ENCODE results near the gene TTC1.
A peak's percentile ranks its signal among the peaks of the same experiment; 100 is the strongest.
"Not testable (repeated sequence)": the region's sequence is repeated elsewhere in the genome, so short reads cannot be mapped to it uniquely, and the experiment has no call there.

The TTC1 gene

GRCh38 chr5:160008877-160009590, at the start of gene TTC1:
Gene TTC1, plus strand, starts transcription at chr5:160009139. Its CDS starts 1,390 bp downstream, at chr5:160010529.
- peak; percentile 52 for DNase-seq (ENCODE audit: low spot score)

GRCh38 chr5:159961176-159962160, 47.5 kb upstream of the TTC1 start:
- no peak for DNase-seq (ENCODE audit: low spot score)

DNA sequence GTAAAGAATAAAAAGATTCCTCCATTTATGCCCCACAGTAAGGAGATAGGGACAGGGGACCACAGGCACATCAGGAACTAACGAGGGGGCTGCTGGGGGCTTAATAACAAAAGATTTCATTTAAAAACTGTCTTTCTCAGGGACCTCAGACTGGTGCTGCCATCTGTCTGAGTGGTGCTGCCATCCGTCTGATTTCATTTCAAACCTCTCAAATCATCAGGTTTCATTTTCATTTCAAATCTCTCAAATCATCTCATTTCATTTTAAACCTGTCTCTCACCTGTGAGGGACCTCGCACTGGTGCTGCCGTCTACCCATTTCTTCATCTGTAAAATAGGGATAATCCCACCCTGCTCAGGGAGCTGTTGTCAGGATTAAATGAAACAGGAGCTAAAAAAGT, 46.7 kb upstream of the TTC1 start:
- DNase-seq (ENCODE audit: low spot score) = no peak

DNA sequence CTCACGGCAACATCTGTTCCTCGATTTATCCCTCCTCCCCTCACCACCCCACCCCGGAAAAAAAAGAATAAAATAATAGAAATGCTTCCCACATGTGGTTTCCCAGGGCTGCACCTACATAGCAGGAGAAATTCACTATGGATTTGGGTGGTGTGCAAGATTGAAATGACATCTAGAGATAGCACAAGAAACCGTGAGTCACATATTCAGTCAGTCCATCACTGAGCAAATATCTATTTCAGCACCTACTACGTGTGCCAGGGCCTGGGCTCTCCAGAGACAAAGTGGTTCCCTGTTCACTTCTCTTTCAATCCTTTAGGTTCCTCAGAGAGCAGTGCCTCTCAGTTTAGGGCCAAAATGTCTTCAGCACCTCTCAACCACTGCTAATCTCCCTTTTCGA, 45.0 kb upstream of the TTC1 start:
- DNase-seq (ENCODE audit: low spot score) = no peak

DNA sequence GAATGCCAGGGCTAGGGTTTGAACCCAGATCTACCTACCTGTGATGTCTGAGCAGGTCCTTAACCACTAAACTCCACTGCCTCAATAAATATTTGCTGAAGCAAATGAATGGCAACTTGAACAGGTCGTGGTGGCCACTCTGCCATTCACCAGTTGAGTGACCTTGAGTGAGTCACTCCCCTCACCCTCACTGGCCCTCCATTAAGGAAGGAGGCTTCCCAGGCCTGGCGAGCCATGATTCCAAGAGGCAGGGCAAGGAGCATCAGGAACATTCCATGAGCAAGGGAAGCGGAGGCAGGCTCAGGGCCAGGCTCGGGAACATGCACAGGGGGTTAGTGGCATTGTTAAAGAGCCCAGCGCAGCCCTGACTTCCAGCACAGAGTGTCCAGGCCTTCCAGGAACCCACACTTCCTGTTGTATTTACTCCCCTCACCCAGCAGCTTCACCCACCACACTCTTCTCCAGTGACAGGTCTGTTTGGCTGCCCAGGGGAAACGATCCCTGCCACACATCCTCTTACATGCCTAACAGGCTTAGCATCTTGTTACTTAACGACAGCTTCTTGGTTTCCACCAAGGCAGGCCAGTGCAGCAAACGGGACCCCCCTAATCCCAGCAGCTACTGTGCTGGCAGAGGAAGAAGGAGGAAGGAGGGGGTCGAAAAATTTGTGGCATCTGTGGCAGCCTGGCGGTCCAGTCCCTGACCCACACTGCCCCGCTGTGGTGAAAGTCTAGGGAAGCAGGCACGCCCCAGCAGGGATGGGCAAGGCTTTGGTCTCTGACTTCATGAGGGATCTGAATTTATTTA, 43.7 kb upstream of the TTC1 start:
- DNase-seq (ENCODE audit: low spot score) = no peak

- not testable (repeated sequence) for DNase-seq (ENCODE audit: low spot score)
These were observed 43.2 kb upstream of the TTC1 start for GRCh38 chr5:159965838-159966128.

DNA sequence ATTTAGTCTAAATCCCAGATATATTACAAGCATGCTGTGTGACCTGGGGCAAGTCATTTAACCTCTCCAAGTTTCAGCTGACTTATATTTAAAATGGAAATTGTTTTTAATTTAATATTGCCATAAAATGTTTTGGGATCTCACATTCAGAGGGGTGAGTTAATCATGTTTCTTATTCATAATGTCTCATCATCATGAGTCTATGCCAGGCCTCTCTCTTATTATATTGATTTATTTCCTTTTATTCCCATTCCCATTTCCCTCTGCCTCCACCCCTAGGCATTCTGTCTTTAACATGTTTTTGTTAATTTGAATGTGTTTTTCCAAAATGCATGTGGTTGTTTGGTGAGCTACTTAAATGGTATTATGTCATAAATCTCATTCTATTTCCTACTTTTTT, 39.0 kb upstream of the TTC1 start:
- DNase-seq (ENCODE audit: low spot score) = no peak

DNA sequence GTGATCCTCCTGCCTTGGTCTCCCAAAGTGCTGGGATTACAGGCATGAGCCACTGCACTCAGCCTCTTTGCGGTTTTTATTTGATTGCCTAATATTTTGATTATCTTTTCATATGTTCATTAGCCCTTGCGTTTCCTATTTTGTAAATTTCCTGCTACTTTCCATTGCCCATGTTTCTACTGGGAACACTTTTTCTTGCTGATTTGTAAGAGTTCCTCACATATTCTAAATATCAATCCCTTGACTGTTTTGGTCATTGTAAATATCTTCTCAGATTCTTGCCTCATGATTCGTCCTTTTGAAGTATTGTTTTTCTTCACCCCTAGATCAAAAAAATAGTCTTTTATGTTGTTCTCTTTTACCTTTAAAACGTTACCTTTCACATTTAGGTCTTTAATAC, 37.9 kb upstream of the TTC1 start:
- no peak for DNase-seq (ENCODE audit: low spot score)

DNA sequence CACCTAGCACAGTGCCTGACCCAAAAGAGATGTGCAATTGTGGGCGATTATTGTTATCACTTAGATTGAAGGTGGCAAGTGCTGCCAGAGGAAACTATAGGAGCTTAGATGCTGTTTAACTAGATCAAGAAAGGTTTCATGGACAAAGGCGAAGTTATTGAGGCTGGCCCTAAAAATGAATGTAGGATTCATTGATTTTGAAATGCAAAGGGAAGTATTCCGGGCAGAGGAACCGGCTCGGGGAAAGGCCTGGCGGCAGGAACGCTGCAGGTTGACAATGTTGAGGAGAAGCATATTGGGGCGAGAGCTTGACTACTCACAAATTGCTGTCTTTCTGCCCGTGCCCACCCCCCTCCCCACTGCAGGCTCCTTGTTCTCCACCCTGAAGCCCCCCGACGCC, 37.4 kb upstream of the TTC1 start:
- no peak for DNase-seq (ENCODE audit: low spot score)

- no peak for DNase-seq (ENCODE audit: low spot score)
These were observed 36.9 kb upstream of the TTC1 start for GRCh38 chr5:159971931-159972461.

DNA sequence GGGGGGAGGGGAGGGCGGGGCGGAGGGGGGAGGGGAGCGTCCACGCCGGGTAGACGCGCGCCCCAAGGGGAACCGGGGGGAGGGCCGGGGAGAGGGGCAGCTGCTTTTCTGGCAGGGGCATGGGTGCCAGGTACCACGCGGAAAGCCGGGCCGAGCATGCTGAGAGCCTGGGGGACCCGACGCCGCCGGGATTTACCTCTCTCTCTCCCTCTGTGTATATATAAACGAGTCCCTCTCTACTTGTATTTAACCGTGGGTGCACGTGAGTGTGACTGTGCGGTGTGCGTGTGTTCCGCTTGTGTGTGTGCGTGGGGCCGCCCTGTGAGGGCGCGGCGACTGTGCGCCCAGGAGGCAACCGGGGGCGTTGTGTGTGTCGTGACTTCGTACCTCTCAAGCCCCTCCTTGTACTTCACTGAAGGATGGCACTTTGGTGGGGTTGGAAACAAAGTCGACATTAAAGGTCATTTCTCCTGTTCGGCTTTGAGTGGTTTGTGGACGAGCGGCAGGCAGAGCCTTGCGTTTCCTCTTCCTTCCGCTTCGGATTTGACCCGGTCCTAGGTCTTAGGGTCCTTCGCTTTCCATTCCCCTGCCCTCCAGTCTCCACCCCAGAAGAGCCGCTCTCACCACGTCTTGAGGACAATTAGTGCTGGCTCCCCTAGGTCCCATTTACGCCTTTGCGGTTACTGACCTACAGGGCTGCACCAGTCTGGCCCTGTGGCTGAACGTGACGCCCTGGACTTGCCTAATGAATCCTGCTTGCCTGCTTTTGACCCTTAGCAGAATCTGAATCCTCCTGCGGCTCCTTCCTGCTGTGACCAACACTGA, 36.2 kb upstream of the TTC1 start:
- no peak for DNase-seq (ENCODE audit: low spot score)

GRCh38 chr5:159975462-159976019, 33.4 kb upstream of the TTC1 start:
- DNase-seq (ENCODE audit: low spot score) = no peak

DNA sequence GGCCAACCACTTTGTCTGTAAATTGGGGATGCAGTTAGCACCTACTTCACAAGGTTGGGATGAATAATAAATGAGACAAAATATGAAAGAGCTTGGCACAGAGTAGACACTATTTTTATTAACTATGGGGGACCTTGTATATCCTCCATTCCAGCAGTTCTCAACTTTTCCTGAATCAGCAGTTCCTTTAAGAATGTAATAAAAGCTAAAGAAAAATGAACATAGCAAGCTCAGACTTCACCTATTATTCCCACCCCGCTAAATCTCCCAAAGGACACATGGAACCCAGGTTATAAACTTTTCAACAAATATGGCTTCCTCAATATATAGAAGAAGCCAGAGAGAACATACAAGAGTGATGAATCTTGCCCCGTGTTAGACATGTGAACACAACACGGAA, 32.0 kb upstream of the TTC1 start:
- no peak for DNase-seq (ENCODE audit: low spot score)

GRCh38 chr5:159978358-159978757, 30.6 kb upstream of the TTC1 start:
- DNase-seq (ENCODE audit: low spot score) = no peak

DNA sequence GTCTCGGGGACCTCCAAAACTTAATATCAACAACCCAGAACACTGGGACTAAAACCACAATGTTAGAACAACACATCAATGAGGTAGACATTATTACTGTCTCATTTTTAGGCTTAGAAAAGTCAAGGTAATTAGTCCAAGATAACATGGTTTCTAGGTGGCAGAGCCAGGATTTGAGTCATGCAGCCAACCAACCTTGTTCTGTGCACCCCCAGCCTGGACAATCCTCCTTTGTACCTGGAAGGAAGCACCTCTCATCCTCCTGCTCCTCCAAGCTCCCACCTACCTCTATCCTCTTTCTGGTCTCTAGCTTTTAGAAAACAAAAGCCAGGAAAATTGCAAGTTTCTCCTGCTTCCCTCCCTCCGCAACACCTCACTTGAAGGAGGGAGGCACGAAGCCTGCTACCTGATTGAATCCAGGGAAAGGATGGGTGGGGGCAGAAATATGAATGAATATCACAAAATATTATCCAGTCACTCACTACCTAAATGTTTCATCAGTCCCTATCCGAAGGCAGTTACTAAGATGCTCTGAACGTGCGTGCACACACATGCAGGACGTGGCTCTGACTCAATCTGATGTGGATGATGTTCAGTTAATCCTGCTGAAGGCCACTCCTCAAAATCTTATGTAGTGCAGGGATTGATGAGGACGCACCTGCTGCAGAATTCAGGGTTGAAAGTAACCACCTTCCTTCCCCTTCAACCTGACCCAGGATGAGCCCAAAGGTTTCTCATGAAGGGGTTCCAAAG, 26.3 kb upstream of the TTC1 start:
- DNase-seq (ENCODE audit: low spot score) = no peak

DNA sequence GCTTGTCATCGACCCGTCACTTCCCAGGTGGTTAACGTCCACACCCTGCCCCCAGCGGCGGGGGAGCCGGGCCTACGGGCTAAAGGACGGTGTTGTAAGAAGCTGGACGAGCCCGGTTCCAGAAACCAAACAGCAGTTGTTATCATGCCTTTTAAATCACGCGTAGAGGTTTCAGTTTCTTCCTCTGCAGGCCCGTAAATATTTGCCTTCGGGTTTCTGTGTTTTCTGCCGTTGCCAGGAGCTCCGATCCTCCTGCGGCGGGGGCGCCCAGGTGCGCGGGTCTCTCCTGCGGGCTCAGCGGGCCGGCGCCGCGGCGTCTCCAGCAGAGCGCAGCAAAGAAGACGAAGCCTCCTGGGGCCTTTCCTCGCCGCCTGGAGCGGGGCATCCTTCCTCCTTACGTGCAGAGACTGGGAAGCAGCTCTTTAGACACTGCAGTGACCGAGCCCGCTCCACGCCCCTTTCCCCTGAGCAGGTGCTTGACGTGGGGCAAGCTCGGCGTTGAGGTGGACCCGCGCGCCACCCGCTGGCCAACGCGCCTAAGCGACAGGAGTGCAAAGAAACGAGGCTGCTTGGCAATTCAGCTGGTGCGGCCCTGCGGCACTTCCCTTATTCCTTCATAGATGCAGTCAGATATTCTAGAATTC, 21.8 kb upstream of the TTC1 start:
- peak; percentile 75 for DNase-seq (ENCODE audit: low spot score)

DNA sequence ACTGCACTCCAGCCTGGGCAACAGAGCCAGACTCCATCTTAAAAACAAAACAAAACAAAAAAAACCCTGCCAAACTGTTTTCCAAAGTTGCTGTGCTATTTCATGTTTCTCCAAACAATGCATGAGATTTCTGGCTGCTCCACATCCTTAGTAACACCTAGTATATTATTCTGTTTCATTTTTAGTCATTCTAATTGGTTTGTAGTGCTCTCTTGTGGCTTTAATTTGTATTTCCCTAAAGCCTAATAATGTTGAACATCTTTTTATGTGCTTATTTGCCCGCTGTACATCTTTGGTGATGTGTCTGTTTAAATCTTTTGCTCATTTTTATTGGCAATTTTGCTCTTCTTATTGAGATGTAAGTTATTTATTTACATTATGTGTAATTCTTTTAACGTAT, 18.4 kb upstream of the TTC1 start:
- no peak for DNase-seq (ENCODE audit: low spot score)

- no peak for DNase-seq (ENCODE audit: low spot score)
These were observed 16.4 kb upstream of the TTC1 start for GRCh38 chr5:159992566-159992965.

DNA sequence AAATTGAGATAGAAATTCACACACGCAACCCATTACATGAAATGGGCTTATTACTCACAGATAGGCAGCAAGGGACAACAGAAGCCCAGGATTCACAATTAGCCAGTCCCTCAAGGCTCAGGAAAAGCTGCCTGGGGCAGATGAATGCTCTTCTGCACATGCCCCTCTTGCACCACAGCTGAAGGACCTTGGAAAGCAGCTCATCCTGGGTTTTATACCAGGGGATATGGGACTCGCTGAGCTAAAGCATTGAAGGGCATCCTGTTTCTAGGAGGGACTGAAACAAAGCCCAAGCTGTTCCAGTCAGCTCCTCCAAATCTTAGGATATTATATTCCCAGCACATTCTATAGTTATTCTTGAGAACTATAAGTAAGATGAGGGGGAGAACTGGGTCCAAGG, 15.7 kb upstream of the TTC1 start:
- DNase-seq (ENCODE audit: low spot score) = no peak

GRCh38 chr5:159995907-159996306, 13.0 kb upstream of the TTC1 start:
- DNase-seq (ENCODE audit: low spot score) = no peak
